Measurements from ENCODE around the gene RLN1. TPM values are rescaled to one million over a fixed set of nuclear protein-coding genes. Genes with fewer than 3 reads are reported as not detected.

The RLN1 gene
- total and polyA plus RNA-seq, 2 of the 13 experiments (the other 11 are each of a cell fraction or from before 2014, with no cell fraction given) = not detected

DNA sequence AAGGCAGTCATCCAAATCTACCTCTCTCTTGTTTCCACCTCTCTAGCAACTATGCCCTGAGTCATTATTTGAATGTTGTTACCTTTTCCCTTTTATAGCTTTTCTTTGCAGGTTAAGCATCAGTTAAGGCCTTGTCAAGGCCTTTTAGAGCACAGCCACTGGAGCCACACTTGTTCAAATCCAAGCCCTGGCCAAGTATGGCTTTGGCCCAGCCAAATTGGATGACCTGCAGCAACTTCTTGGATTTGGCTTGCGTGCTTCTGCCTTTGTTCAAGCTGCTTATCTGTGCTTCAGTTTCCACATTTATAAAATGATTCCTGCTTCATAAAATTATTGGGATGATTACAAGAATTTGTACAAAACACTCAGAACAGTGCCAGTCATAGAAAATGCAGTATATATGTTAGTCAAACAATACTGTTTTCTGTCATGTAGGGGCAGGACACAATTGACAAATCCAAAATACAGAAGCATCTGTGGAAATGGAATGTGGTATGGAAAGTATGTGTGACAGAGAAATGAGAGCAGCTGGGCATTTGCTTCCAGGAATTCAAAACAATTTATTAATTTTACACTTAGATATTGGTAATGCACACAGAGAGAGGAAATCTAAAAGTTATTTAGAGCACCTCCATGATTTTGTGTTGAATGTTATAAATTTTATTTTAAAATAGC is 17.9 kb upstream of the RLN1 start:
- no peaks in the 10 kb centered on the region for H3K79me2 ChIP-seq (ENCODE audit: insufficient read depth, low read length)
- WGBS (ENCODE audit: low lambda C conversion rate) = 95% methylated on average over 1 of the region's 1 CpG
- H3K9ac ChIP-seq (ENCODE audit: insufficient read depth, low read depth, low read length) = no peak overlapping the region
- no peaks in the 10 kb centered on the region for H3K36me3 ChIP-seq (replicated peaks in 1 of 2; ENCODE audit: control insufficient read depth in 1 of 2, insufficient read depth in 2 of 2, low read length in 2 of 2)
- DNase-seq (ENCODE audit: low spot score) = no peak
- no peak for ATAC-seq
- intact Hi-C loops (cut with micrococcal nuclease; ENCODE audit: unreplicated experiment) (no loop called here), in situ Hi-C loops (cut with HindIII; ENCODE audit: extremely low pct_ligation_motif_present, low pct_unique_long_range_greater_than_20kb) (no loop called here)
- FAIRE-seq = no peak
- no peaks in the 10 kb centered on the region for H3K27me3 ChIP-seq (ENCODE audit: control insufficient read depth in 1 of 2, insufficient read depth in 2 of 2, low read length in 2 of 2)
- ChIA-PET CTCF (ENCODE audit: low intra/inter-chr PET ratio, low total read pairs) (no interaction called here), POLR2A (no interaction called here)
- no peaks in the 10 kb centered on the region for H3K9me3 ChIP-seq (ENCODE audit: low read length)
- H3K4me1 ChIP-seq (ENCODE audit: insufficient read depth, low read length) = no peaks in the 10 kb centered on the region
- H3K4me3 ChIP-seq (replicated peaks in 1 of 3; ENCODE audit: insufficient read depth in 1 of 3, low read depth in 2 of 3, low read length in 3 of 3) = no peak overlapping the region
- no peak overlapping the region for H3K4me2 ChIP-seq (ENCODE audit: low read depth, low read length)
- no peak overlapping the region for H3K27ac ChIP-seq (ENCODE audit: extremely low read length, insufficient read depth, low read length)
- no peak overlapping the region for H2AFZ ChIP-seq (ENCODE audit: low read length)
- no peaks in the 10 kb centered on the region for H4K20me1 ChIP-seq (ENCODE audit: insufficient read depth, low read length)
- BruUV-seq (replicated peaks) = no TSS peak
- TF ChIP-seq, protein P1, sequence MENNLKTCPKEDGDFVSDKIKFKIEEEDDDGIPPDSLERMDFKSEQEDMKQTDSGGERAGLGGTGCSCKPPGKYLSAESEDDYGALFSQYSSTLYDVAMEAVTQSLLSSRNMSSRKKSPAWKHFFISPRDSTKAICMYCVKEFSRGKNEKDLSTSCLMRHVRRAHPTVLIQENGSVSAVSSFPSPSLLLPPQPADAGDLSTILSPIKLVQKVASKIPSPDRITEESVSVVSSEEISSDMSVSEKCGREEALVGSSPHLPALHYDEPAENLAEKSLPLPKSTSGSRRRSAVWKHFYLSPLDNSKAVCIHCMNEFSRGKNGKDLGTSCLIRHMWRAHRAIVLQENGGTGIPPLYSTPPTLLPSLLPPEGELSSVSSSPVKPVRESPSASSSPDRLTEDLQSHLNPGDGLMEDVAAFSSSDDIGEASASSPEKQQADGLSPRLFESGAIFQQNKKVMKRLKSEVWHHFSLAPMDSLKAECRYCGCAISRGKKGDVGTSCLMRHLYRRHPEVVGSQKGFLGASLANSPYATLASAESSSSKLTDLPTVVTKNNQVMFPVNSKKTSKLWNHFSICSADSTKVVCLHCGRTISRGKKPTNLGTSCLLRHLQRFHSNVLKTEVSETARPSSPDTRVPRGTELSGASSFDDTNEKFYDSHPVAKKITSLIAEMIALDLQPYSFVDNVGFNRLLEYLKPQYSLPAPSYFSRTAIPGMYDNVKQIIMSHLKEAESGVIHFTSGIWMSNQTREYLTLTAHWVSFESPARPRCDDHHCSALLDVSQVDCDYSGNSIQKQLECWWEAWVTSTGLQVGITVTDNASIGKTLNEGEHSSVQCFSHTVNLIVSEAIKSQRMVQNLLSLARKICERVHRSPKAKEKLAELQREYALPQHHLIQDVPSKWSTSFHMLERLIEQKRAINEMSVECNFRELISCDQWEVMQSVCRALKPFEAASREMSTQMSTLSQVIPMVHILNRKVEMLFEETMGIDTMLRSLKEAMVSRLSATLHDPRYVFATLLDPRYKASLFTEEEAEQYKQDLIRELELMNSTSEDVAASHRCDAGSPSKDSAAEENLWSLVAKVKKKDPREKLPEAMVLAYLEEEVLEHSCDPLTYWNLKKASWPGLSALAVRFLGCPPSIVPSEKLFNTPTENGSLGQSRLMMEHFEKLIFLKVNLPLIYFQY (CRISPR knock-in tag; IDR thresholded peaks at IDR 0.05; ENCODE audit: borderline replicate concordance) = no peak
- TF ChIP-seq, protein P2, sequence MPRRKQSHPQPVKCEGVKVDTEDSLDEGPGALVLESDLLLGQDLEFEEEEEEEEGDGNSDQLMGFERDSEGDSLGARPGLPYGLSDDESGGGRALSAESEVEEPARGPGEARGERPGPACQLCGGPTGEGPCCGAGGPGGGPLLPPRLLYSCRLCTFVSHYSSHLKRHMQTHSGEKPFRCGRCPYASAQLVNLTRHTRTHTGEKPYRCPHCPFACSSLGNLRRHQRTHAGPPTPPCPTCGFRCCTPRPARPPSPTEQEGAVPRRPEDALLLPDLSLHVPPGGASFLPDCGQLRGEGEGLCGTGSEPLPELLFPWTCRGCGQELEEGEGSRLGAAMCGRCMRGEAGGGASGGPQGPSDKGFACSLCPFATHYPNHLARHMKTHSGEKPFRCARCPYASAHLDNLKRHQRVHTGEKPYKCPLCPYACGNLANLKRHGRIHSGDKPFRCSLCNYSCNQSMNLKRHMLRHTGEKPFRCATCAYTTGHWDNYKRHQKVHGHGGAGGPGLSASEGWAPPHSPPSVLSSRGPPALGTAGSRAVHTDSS (CRISPR knock-in tag; conservative IDR thresholded peaks at IDR 0.05) = no peak
- no peak for TF ChIP-seq ZMAT3 (CRISPR knock-in tag; conservative IDR thresholded peaks at IDR 0.05)
- no peak for TF ChIP-seq ZSCAN25 (CRISPR knock-in tag; IDR thresholded peaks at IDR 0.05)
- no peak for TF ChIP-seq MYC (CRISPR knock-in tag; IDR thresholded peaks at IDR 0.05; ENCODE audit: borderline replicate concordance)
- TF ChIP-seq NKX3-1 (CRISPR knock-in tag; IDR thresholded peaks at IDR 0.05) = no peak
- TF ChIP-seq, protein P3, sequence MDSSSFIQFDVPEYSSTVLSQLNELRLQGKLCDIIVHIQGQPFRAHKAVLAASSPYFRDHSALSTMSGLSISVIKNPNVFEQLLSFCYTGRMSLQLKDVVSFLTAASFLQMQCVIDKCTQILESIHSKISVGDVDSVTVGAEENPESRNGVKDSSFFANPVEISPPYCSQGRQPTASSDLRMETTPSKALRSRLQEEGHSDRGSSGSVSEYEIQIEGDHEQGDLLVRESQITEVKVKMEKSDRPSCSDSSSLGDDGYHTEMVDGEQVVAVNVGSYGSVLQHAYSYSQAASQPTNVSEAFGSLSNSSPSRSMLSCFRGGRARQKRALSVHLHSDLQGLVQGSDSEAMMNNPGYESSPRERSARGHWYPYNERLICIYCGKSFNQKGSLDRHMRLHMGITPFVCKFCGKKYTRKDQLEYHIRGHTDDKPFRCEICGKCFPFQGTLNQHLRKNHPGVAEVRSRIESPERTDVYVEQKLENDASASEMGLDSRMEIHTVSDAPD (CRISPR knock-in tag; IDR thresholded peaks at IDR 0.05) = no peak
- TF ChIP-seq, protein P4, sequence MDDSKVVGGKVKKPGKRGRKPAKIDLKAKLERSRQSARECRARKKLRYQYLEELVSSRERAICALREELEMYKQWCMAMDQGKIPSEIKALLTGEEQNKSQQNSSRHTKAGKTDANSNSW (CRISPR knock-in tag; IDR thresholded peaks at IDR 0.05; ENCODE audit: borderline replicate concordance) = no peak
- TF ChIP-seq ZNF430 (CRISPR knock-in tag; IDR thresholded peaks at IDR 0.05) = no peak
- TF ChIP-seq TP53 (CRISPR knock-in tag; conservative IDR thresholded peaks at IDR 0.05) = no peak
- no peak for TF ChIP-seq CBFB (CRISPR knock-in tag; IDR thresholded peaks at IDR 0.05)
- no peak for TF ChIP-seq MBNL3 (CRISPR knock-in tag; conservative IDR thresholded peaks at IDR 0.05)
- TF ChIP-seq RBAK (CRISPR knock-in tag; IDR thresholded peaks at IDR 0.05) = no peak
- no peak for TF ChIP-seq ZNF850 (CRISPR knock-in tag; conservative IDR thresholded peaks at IDR 0.05)

Measured in HepG2 (cell line).